ENCODE measurements around the gene ADGB.
"Not testable (repeated sequence)": the region's sequence is repeated elsewhere in the genome, so short reads cannot be mapped to it uniquely, and the experiment has no call there.

Gene ADGB

GRCh38 chr6:146827216-146827928 lies 228.6 kb downstream of the ADGB start:
- no peak for DNase-seq

- no peak for DNase-seq
Measured at GRCh38 chr6:146829792-146830565, 231.2 kb downstream of the ADGB start.

GRCh38 chr6:146833157-146833556 lies 234.4 kb downstream of the ADGB start:
- DNase-seq, result no peak

GRCh38 chr6:146840216-146840615 lies 241.4 kb downstream of the ADGB start:
- DNase-seq, result no peak

GRCh38 chr6:146840641-146841040 lies 241.9 kb downstream of the ADGB start:
- DNase-seq, result no peak

- no peak for DNase-seq
Measured at GRCh38 chr6:146847426-146847825, 248.7 kb downstream of the ADGB start.

- DNase-seq, result no peak
Measured at GRCh38 chr6:146850238-146850896, 251.6 kb downstream of the ADGB start.

- no peak for DNase-seq
Measured at GRCh38 chr6:146850981-146851380, 252.2 kb downstream of the ADGB start.

- no peak for DNase-seq
Measured at GRCh38 chr6:146851837-146852236, 253.1 kb downstream of the ADGB start.

GRCh38 chr6:146854521-146855255 lies 255.9 kb downstream of the ADGB start:
- not testable (repeated sequence) for DNase-seq

- DNase-seq, result no peak
Measured at GRCh38 chr6:146855889-146856288, 257.1 kb downstream of the ADGB start.

- DNase-seq, result no peak
Measured at GRCh38 chr6:146856296-146856695, 257.5 kb downstream of the ADGB start.

GRCh38 chr6:146857180-146857979 lies 258.6 kb downstream of the ADGB start:
- DNase-seq, result peak; percentile 84

- peak; percentile 51 for DNase-seq
Measured at GRCh38 chr6:146857980-146858347, 259.2 kb downstream of the ADGB start.

GRCh38 chr6:146859206-146859605 lies 260.4 kb downstream of the ADGB start:
- DNase-seq, result peak; percentile 21

GRCh38 chr6:146859795-146860495 lies 261.2 kb downstream of the ADGB start:
- no peak for DNase-seq

GRCh38 chr6:146860583-146860982 lies 261.8 kb downstream of the ADGB start:
- no peak for DNase-seq

GRCh38 chr6:146861029-146861563 lies 262.3 kb downstream of the ADGB start:
- DNase-seq, result no peak

- no peak for DNase-seq
Measured at GRCh38 chr6:146861716-146862115, 262.9 kb downstream of the ADGB start.

- DNase-seq, result no peak
Measured at GRCh38 chr6:146862508-146862919, 263.7 kb downstream of the ADGB start.

- DNase-seq, result no peak
Measured at GRCh38 chr6:146864300-146864699, 265.5 kb downstream of the ADGB start.
